ENCODE results near the gene HRH1.

Gene HRH1

GRCh38 chr3:11140713-11141104 lies 13.6 kb upstream of the HRH1 start:
- no peak overlapping the region for H3K4me3 ChIP-seq (ENCODE audit: low read length)
- H3K9ac ChIP-seq (ENCODE audit: low read length) = no peak overlapping the region
- H3K4me1 ChIP-seq (ENCODE audit: low read length) = no peaks in the 10 kb centered on the region
- H3F3A ChIP-seq (ENCODE audit: insufficient read depth, low read length) = no peaks in the 10 kb centered on the region
- no peak for TF ChIP-seq EZH2phosphoT487 (IDR thresholded peaks at IDR 0.05; ENCODE audit: low read length)
- TF ChIP-seq CTCF (IDR thresholded peaks at IDR 0.05; ENCODE audit: low read length) = no peak
- no peak for TF ChIP-seq EZH2 (optimal IDR thresholded peaks at IDR 0.05; ENCODE audit: low read depth, low read length)
- no peaks in the 10 kb centered on the region for H3K9me3 ChIP-seq (replicated peaks; ENCODE audit: insufficient read depth, low read length)
- H3K36me3 ChIP-seq (replicated peaks; ENCODE audit: insufficient read depth, low read length) = no peaks in the 10 kb centered on the region
- DNase-seq = no peak
- H3K4me2 ChIP-seq (ENCODE audit: low read depth, low read length) = no peak overlapping the region
- H3K27ac ChIP-seq (ENCODE audit: low read length) = no peak overlapping the region
- no peak overlapping the region for H2AFZ ChIP-seq (ENCODE audit: low read length)
- no peaks in the 10 kb centered on the region for H3K79me2 ChIP-seq (ENCODE audit: low read length)
- no peaks in the 10 kb centered on the region for H4K20me1 ChIP-seq (ENCODE audit: insufficient read depth, low read length)
- no peaks in the 10 kb centered on the region for H3K9me2 ChIP-seq (replicated peaks; ENCODE audit: insufficient read depth, low read length)
- 0 out of 2 replicates have a peak, but pooled peaks cover 7% of the 10 kb centered on the region for H3K27me3 ChIP-seq (replicated peaks; ENCODE audit: insufficient read depth, low read length)

GRCh38 chr3:11143476-11143875 lies 10.8 kb upstream of the HRH1 start:
- TF ChIP-seq CTCF (IDR thresholded peaks at IDR 0.05; ENCODE audit: low read length) = no peak
- no peak overlapping the region for H3K4me2 ChIP-seq (ENCODE audit: low read depth, low read length)
- no peaks in the 10 kb centered on the region for H3K79me2 ChIP-seq (ENCODE audit: low read length)
- no peaks in the 10 kb centered on the region for H3K36me3 ChIP-seq (replicated peaks; ENCODE audit: insufficient read depth, low read length)
- H3K27me3 ChIP-seq (replicated peaks; ENCODE audit: insufficient read depth, low read length) = no peaks in the 10 kb centered on the region
- H4K20me1 ChIP-seq (ENCODE audit: insufficient read depth, low read length) = no peaks in the 10 kb centered on the region
- no peaks in the 10 kb centered on the region for H3K9me3 ChIP-seq (replicated peaks; ENCODE audit: insufficient read depth, low read length)
- no peaks in the 10 kb centered on the region for H3K9me2 ChIP-seq (replicated peaks; ENCODE audit: insufficient read depth, low read length)
- H3K4me1 ChIP-seq (ENCODE audit: low read length) = no peaks in the 10 kb centered on the region
- no peak overlapping the region for H2AFZ ChIP-seq (ENCODE audit: low read length)
- H3F3A ChIP-seq (ENCODE audit: insufficient read depth, low read length) = no peaks in the 10 kb centered on the region
- H3K9ac ChIP-seq (ENCODE audit: low read length) = no peak overlapping the region
- no peak for DNase-seq
- H3K4me3 ChIP-seq (ENCODE audit: low read length) = no peak overlapping the region
- H3K27ac ChIP-seq (ENCODE audit: low read length) = no peak overlapping the region

- H3F3A ChIP-seq (ENCODE audit: insufficient read depth, low read length) = no peaks in the 10 kb centered on the region
- H3K9me3 ChIP-seq (replicated peaks; ENCODE audit: insufficient read depth, low read length) = no peaks in the 10 kb centered on the region
- no peak overlapping the region for H3K9ac ChIP-seq (ENCODE audit: low read length)
- no peaks in the 10 kb centered on the region for H3K36me3 ChIP-seq (replicated peaks; ENCODE audit: insufficient read depth, low read length)
- H3K27ac ChIP-seq (ENCODE audit: low read length) = no peak overlapping the region
- no peak for DNase-seq
- H3K27me3 ChIP-seq (replicated peaks; ENCODE audit: insufficient read depth, low read length) = no peaks in the 10 kb centered on the region
- TF ChIP-seq CTCF (IDR thresholded peaks at IDR 0.05; ENCODE audit: low read length) = no peak
- no peak for TF ChIP-seq EZH2phosphoT487 (IDR thresholded peaks at IDR 0.05; ENCODE audit: low read length)
- TF ChIP-seq EZH2 (optimal IDR thresholded peaks at IDR 0.05; ENCODE audit: low read depth, low read length) = no peak
- no peaks in the 10 kb centered on the region for H4K20me1 ChIP-seq (ENCODE audit: insufficient read depth, low read length)
- no peaks in the 10 kb centered on the region for H3K9me2 ChIP-seq (replicated peaks; ENCODE audit: insufficient read depth, low read length)
- no peak overlapping the region for H2AFZ ChIP-seq (ENCODE audit: low read length)
- H3K4me2 ChIP-seq (ENCODE audit: low read depth, low read length) = no peak overlapping the region
- no peaks in the 10 kb centered on the region for H3K4me1 ChIP-seq (ENCODE audit: low read length)
- no peak overlapping the region for H3K4me3 ChIP-seq (ENCODE audit: low read length)
- no peaks in the 10 kb centered on the region for H3K79me2 ChIP-seq (ENCODE audit: low read length)
These were observed 9.3 kb upstream of the HRH1 start for GRCh38 chr3:11144996-11145395.

Data from MM.1S (cell line).